Keratinocyte (primary cell): Measurements from ENCODE around the gene MYOC. TPM values are rescaled to one million over a fixed set of nuclear protein-coding genes. Genes with fewer than 3 reads are reported as not detected.
"Not testable (repeated sequence)": the region's sequence is repeated elsewhere in the genome, so short reads cannot be mapped to it uniquely, and the experiment has no call there.

Experiments used
- DNase-seq: peaks from one replicate; pipeline ENCODE4 v3.0.0-alpha.2; 2011; ENCODE audit warnings: low read depth, missing footprints, low spot score
- FAIRE-seq: peaks from 2 replicates; lab custom pipeline; 2011; peaks lifted over from hg19 to GRCh38; lab: Jason Lieb, UNC
- H2AFZ ChIP-seq: 2 replicates; pipeline ENCODE4 v1.6.0; 2012; ENCODE audit warnings: low read length, control low read depth, inconsistent platforms; ENCODE audit not compliant: control insufficient read depth
- H3K27ac ChIP-seq: 2 replicates; pipeline ENCODE4 v1.5.1; 2011; ENCODE audit warnings: low read length; ENCODE audit not compliant: control insufficient read depth, insufficient read depth
- H3K27me3 ChIP-seq: 3 replicates; pipeline ENCODE4 v1.6.0; 2011; ENCODE audit warnings: low read length; ENCODE audit not compliant: control insufficient read depth, insufficient read depth; ENCODE audit errors: extremely low read depth
- H3K36me3 ChIP-seq, 2 experiments: 2 replicates in 1 of 2; 3 replicates in 1 of 2; pipeline ENCODE4 v1.5.1; 2011; ENCODE audit warnings: low read length in 2 of 2, mild to moderate bottlenecking in 1 of 2; ENCODE audit not compliant: control insufficient read depth in 2 of 2, insufficient read depth in 2 of 2; ENCODE audit errors: extremely low read depth in 1 of 2
- H3K4me1 ChIP-seq: 3 replicates; pipeline ENCODE4 v1.5.1; 2011; ENCODE audit warnings: low read length; ENCODE audit not compliant: control insufficient read depth, insufficient read depth; ENCODE audit errors: extremely low read depth
- H3K4me2 ChIP-seq: 3 replicates; pipeline ENCODE4 v1.6.0; 2011; ENCODE audit warnings: low read depth, low read length; ENCODE audit not compliant: control insufficient read depth, insufficient read depth; ENCODE audit errors: extremely low read depth
- H3K4me3 ChIP-seq, 3 experiments: fragments of 200-600 bp in 1 of 3; sonication (generic) in 1 of 3; 2 replicates in 2 of 3; 3 replicates in 1 of 3; pipeline ENCODE4 v1.5.1; 2011 to 2016; ENCODE audit warnings: low read length in 3 of 3, mild to moderate bottlenecking in 3 of 3, control low read depth in 2 of 3, inconsistent platforms in 1 of 3, low read depth in 1 of 3, mixed read lengths in 1 of 3, mixed run types in 1 of 3, moderate library complexity in 1 of 3; ENCODE audit not compliant: control insufficient read depth in 2 of 3, insufficient read depth in 2 of 3; ENCODE audit errors: extremely low read depth in 1 of 3
- H3K79me2 ChIP-seq: 2 replicates; pipeline ENCODE4 v1.6.0; 2012; ENCODE audit warnings: low read length; ENCODE audit not compliant: control insufficient read depth, insufficient read depth
- H3K9ac ChIP-seq: 3 replicates; pipeline ENCODE4 v1.6.0; 2011; ENCODE audit warnings: low read length; ENCODE audit not compliant: control insufficient read depth, insufficient read depth; ENCODE audit errors: extremely low read depth
- H3K9me1 ChIP-seq: 3 replicates; pipeline ENCODE4 v1.6.0; 2011; ENCODE audit warnings: low read length; ENCODE audit not compliant: control insufficient read depth, insufficient read depth; ENCODE audit errors: extremely low read depth
- H3K9me3 ChIP-seq: 2 replicates; pipeline ENCODE4 v1.5.1; 2012; ENCODE audit warnings: low read depth, low read length; ENCODE audit not compliant: control insufficient read depth
- H4K20me1 ChIP-seq: 3 replicates; pipeline ENCODE4 v1.6.0; 2011; ENCODE audit warnings: low read length; ENCODE audit not compliant: control insufficient read depth, insufficient read depth; ENCODE audit errors: extremely low read depth
- EZH2 ChIP-seq: IDR thresholded peaks from one replicate; pipeline ENCODE4 v1.6.1; 2012; ENCODE audit warnings: inconsistent platforms, mild to moderate bottlenecking, low read length, moderate library complexity
- dilution Hi-C: fragments of 300-500 bp; cut with MboI; formaldehyde crosslinking; loops from one replicate; pipeline ENCODE4 v1.7.0; 2020; ENCODE audit warnings: low sequenced_read_pairs; ENCODE audit not compliant: extremely low pct_ligation_motif_present
- polyA plus RNA-seq, 5 experiments: library from polyadenylated mRNA; depleted of rRNA in 3 of 5; stranded (reverse) in 3 of 5; stranded (forward) in 1 of 5; unstranded in 1 of 5; fragments of >200 nt; gene quantifications; 1 replicate in 1 of 5; 2 replicates in 3 of 5; 3 replicates in 1 of 5; pipeline versions ENCODE4 v1.2.1 to v1.2.3, GENCODE V29; 2011 to 2012; ENCODE audit warnings: missing spikeins in 2 of 5, low read depth in 1 of 5, low replicate concordance in 1 of 5
- TF ChIP-seq, protein P1 (sequence below), 3 experiments: IDR thresholded peaks in 1 of 3; conservative IDR thresholded peaks in 1 of 3; optimal IDR thresholded peaks in 1 of 3; 2 replicates in 2 of 3; 3 replicates in 1 of 3; pipeline versions ENCODE3 to v1.5.1; 2011; ENCODE audit warnings: low read length in 3 of 3, mild to moderate bottlenecking in 3 of 3, moderate library complexity in 2 of 3, control low read depth in 1 of 3, inconsistent platforms in 1 of 3; ENCODE audit not compliant: insufficient read depth in 2 of 3; ENCODE audit errors: extremely low read depth in 1 of 3

The MYOC gene
- polyA plus RNA-seq, 1 donor (not counting 4 experiments of a cell fraction or from before 2014, with no cell fraction given) = not detected

DNA sequence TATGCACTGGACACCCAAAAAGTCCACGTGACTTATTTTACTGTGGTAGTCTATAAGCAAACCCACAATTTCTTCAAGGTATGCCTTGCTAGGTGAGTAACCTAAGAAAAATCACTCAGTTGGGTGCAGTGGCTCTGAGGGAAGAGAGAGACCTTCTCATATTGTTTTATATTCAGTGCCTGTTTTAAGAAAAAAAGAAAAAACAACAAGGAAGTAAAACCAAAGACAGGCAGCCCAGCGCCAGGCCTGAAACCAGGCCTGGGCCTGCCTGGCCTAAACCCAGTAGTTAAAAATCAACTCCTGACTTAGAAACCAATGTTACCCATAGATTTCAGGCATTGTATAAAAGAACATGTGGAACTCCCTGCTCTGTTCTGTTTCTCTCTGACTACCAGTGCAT, 52.2 kb downstream of the MYOC start:
- dilution Hi-C loops, DNase-seq: not testable (repeated sequence)

DNA sequence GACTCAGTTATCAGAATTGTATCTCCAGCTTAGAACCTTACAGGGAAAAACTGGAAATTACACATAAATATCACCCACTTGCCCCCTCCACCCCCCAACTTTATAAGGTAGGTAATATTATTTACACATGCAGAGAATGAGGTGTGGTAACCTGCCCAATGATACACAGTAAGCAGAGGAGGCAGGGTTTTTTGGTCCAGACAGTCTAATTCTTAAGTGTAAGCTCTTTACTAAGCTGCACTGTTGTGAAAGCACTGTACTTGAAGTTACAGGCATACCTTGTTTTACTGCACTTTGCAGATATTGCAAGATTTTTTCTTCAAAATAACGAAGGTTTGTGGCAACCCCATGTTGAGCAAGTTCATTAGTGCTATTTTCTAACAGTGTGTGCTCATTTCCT, 55.3 kb downstream of the MYOC start:
- Histone ChIP-seq H3K4me1 (peaks cover 2% of the 10 kb centered on the region), H3K4me2 (no peak overlapping the region), H3K9me3 (no peaks in the 10 kb centered on the region), H3K4me3 (no peak overlapping the region), H3K9ac (no peak overlapping the region), H3K9me1 (no peaks in the 10 kb centered on the region), H2AFZ (no peak overlapping the region), H3K27ac (no peak overlapping the region), H4K20me1 (no peaks in the 10 kb centered on the region), H3K79me2 (no peaks in the 10 kb centered on the region), H3K27me3 (no peaks in the 10 kb centered on the region), H3K36me3 (peaks cover 0 to 3% of the 10 kb centered on the region in 2 experiments)
- FAIRE-seq = no peak
- TF ChIP-seq, protein P1, sequence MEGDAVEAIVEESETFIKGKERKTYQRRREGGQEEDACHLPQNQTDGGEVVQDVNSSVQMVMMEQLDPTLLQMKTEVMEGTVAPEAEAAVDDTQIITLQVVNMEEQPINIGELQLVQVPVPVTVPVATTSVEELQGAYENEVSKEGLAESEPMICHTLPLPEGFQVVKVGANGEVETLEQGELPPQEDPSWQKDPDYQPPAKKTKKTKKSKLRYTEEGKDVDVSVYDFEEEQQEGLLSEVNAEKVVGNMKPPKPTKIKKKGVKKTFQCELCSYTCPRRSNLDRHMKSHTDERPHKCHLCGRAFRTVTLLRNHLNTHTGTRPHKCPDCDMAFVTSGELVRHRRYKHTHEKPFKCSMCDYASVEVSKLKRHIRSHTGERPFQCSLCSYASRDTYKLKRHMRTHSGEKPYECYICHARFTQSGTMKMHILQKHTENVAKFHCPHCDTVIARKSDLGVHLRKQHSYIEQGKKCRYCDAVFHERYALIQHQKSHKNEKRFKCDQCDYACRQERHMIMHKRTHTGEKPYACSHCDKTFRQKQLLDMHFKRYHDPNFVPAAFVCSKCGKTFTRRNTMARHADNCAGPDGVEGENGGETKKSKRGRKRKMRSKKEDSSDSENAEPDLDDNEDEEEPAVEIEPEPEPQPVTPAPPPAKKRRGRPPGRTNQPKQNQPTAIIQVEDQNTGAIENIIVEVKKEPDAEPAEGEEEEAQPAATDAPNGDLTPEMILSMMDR (optimal IDR thresholded peaks at IDR 0.05 in 1 of 3, IDR thresholded peaks at IDR 0.05 in 1 of 3, conservative IDR thresholded peaks at IDR 0.05 in 1 of 3; ENCODE audit: extremely low read depth in 1 of 3, insufficient read depth in 2 of 3, low read length in 3 of 3) = no peak
- dilution Hi-C loops = no loop called here
- no peak for DNase-seq

More for the DNA sequence above, 52.2 kb downstream of the MYOC start:
- not testable (repeated sequence) for H3K36me3 ChIP-seq, H3K27me3 ChIP-seq, H4K20me1 ChIP-seq, H3K27ac ChIP-seq, H3K4me2 ChIP-seq, H3K9me1 ChIP-seq, H3K9me3 ChIP-seq, H3K9ac ChIP-seq, H3K79me2 ChIP-seq, H3K4me3 ChIP-seq, FAIRE-seq, H3K4me1 ChIP-seq, H2AFZ ChIP-seq

DNA sequence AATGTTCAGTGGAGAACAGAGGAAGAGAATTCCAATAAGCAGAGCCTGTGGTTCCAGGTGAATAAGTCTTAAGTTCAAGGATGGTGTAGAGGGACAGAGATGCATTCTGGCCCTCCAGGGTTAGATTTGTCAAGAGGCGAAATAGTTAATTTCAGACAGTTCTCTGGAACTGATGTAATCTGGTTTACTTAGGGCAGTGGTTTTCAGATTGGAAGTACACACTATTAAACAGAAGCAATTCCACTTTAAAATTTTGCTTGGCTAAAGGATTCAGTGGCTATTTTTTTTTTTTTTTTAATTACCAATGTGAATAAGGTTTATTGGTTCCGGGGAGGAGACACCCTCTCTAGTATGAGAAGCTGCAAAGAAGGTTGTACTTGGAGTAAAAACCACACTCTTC, 55.8 kb downstream of the MYOC start:
- Histone ChIP-seq H3K4me2 (no peak overlapping the region), H4K20me1 (no peaks in the 10 kb centered on the region), H3K27ac (no peak overlapping the region), H2AFZ (no peak overlapping the region), H3K9me1 (no peaks in the 10 kb centered on the region), H3K9me3 (no peaks in the 10 kb centered on the region), H3K27me3 (no peaks in the 10 kb centered on the region), H3K36me3 (peaks cover 4 to 8% of the 10 kb centered on the region in 2 experiments), H3K9ac (no peak overlapping the region), H3K79me2 (no peaks in the 10 kb centered on the region), H3K4me1 (peaks cover 2% of the 10 kb centered on the region), H3K4me3 (no peak overlapping the region)
- no peak for TF ChIP-seq EZH2
- TF ChIP-seq, protein P1 (optimal IDR thresholded peaks at IDR 0.05 in 1 of 3, IDR thresholded peaks at IDR 0.05 in 1 of 3, conservative IDR thresholded peaks at IDR 0.05 in 1 of 3; ENCODE audit: extremely low read depth in 1 of 3, insufficient read depth in 2 of 3, low read length in 3 of 3) = no peak
- dilution Hi-C loops = no loop called here
- FAIRE-seq (no peak), DNase-seq (no peak)
